GM23338 (cell line): ENCODE data around the gene ABCC1. TPM values are rescaled to one million over a fixed set of nuclear protein-coding genes. Genes with fewer than 3 reads are reported as not detected.

Experiments used
- ATAC-seq: fragments of 200-7000 bp; cut with Tn5 transposase; 3 replicates; pipeline ENCODE4 v1.9.1; 2020
- DNase-seq: peaks from one replicate; pipeline ENCODE4 v3.0.0-alpha.2; 2015; ENCODE audit warnings: low spot score
- H2AFZ ChIP-seq: fragments of 200-600 bp; sonication (generic); 2 replicates; pipeline ENCODE4 v1.8.0; 2016; ENCODE audit warnings: antibody characterized with exemption, mild to moderate bottlenecking, moderate library complexity
- H3F3A ChIP-seq: fragments of 200-600 bp; sonication (generic); replicated peaks from 2 replicates; pipeline ENCODE4 v1.8.0; 2017; ENCODE audit warnings: antibody characterized with exemption, mixed run types, low read depth
- H3K27ac ChIP-seq: fragments of 200-600 bp; sonication (generic); 2 replicates; pipeline ENCODE4 v1.6.1; 2016; ENCODE audit warnings: low read depth
- H3K27me3 ChIP-seq: fragments of 200-600 bp; sonication (generic); 2 replicates; pipeline ENCODE4 v1.8.0; 2016; ENCODE audit warnings: mild to moderate bottlenecking, mixed run types, moderate library complexity; ENCODE audit not compliant: insufficient read depth
- H3K36me3 ChIP-seq: fragments of 200-600 bp; sonication (generic); 2 replicates; pipeline ENCODE4 v1.8.0; 2016; ENCODE audit warnings: mild to moderate bottlenecking; ENCODE audit not compliant: insufficient read depth
- H3K4me1 ChIP-seq: fragments of 200-600 bp; sonication (generic); 2 replicates; pipeline ENCODE4 v1.8.0; 2016; ENCODE audit warnings: mild to moderate bottlenecking, moderate library complexity; ENCODE audit not compliant: insufficient read depth
- H3K4me2 ChIP-seq: fragments of 200-600 bp; sonication (generic); 2 replicates; pipeline ENCODE4 v1.7.1; 2017; ENCODE audit warnings: mixed run types
- H3K4me3 ChIP-seq: fragments of 200-600 bp; sonication (generic); 2 replicates; pipeline ENCODE4 v1.6.1; 2016; ENCODE audit warnings: mixed run types
- H3K79me2 ChIP-seq: fragments of 200-600 bp; sonication (generic); replicated peaks from 2 replicates; pipeline ENCODE4 v1.8.0; 2017; ENCODE audit warnings: mild to moderate bottlenecking; ENCODE audit not compliant: insufficient read depth
- H3K9me2 ChIP-seq: fragments of 200-600 bp; sonication (generic); 2 replicates; pipeline ENCODE4 v1.8.0; 2017; ENCODE audit not compliant: insufficient read depth
- H4K20me1 ChIP-seq: fragments of 200-600 bp; sonication (generic); replicated peaks from 2 replicates; pipeline ENCODE4 v1.8.0; 2017; ENCODE audit warnings: mild to moderate bottlenecking; ENCODE audit not compliant: insufficient read depth
- H3K27ac Mint-ChIP-seq: 2 replicates; pipeline ENCODE4 v1.8.0; 2020; ENCODE audit warnings: inconsistent platforms, mild to moderate bottlenecking, moderate library complexity, mixed read lengths
- H3K27me3 Mint-ChIP-seq: 3 replicates; pipeline ENCODE4 v1.8.0; 2022; ENCODE audit warnings: low read depth, mild to moderate bottlenecking, moderate library complexity, mixed read lengths, inconsistent platforms; ENCODE audit not compliant: insufficient read depth, poor library complexity
- H3K36me3 Mint-ChIP-seq: 3 replicates; pipeline ENCODE4 v1.8.0; 2021; ENCODE audit warnings: low read depth, mild to moderate bottlenecking, inconsistent platforms, moderate library complexity, mixed read lengths
- H3K4me1 Mint-ChIP-seq: 3 replicates; pipeline ENCODE4 v1.8.0; 2020; ENCODE audit warnings: mild to moderate bottlenecking, inconsistent platforms, mixed read lengths
- H3K4me3 Mint-ChIP-seq: 3 replicates; pipeline ENCODE4 v1.8.0; 2021; ENCODE audit warnings: moderate library complexity, mild to moderate bottlenecking, inconsistent platforms, mixed read lengths
- H3K9me3 Mint-ChIP-seq: 3 replicates; pipeline ENCODE4 v1.8.0; 2020; ENCODE audit warnings: moderate library complexity, mild to moderate bottlenecking, inconsistent platforms, mixed read lengths
- CREB1 ChIP-seq: fragments of 250-450 bp; sonication (Bioruptor Pico); IDR thresholded peaks from 2 replicates; pipeline ENCODE4 v1.5.0; 2020; ENCODE audit warnings: low read depth, mild to moderate bottlenecking, moderate library complexity
- EZH2phosphoT487 ChIP-seq: fragments of 200-600 bp; sonication (generic); IDR thresholded peaks from one replicate; pipeline ENCODE4 v1.8.1; 2018; ENCODE audit warnings: antibody characterized with exemption; ENCODE audit not compliant: unreplicated experiment
- JUNB ChIP-seq: IDR thresholded peaks from one replicate; pipeline ENCODE4 v1.6.1; 2016; ENCODE audit warnings: antibody characterized with exemption; ENCODE audit not compliant: unreplicated experiment
- REST ChIP-seq: IDR thresholded peaks from one replicate; pipeline ENCODE4 v1.6.1; 2018; ENCODE audit warnings: antibody characterized with exemption; ENCODE audit not compliant: unreplicated experiment
- STAT1 ChIP-seq: IDR thresholded peaks from one replicate; pipeline ENCODE4 v1.6.1; 2016; ENCODE audit warnings: antibody characterized with exemption; ENCODE audit not compliant: unreplicated experiment
- ZNF114 ChIP-seq: fragments of 250-450 bp; sonication (Bioruptor Pico); IDR thresholded peaks from 2 replicates; pipeline ENCODE4 v1.5.0; 2020; ENCODE audit warnings: mild to moderate bottlenecking, moderate library complexity
- polyA plus RNA-seq: library from polyadenylated mRNA; unstranded; fragments of >200 nt; fragmentation: Nextera tagmentation; extraction: Ambion mirVana; gene quantifications from 2 replicates; pipeline ENCODE4 v1.2.1, GENCODE V29; 2016
- total RNA-seq: library from RNA; depleted of rRNA; stranded (reverse); fragments of >200 nt; shearing (Covaris generic); gene quantifications from 2 replicates; pipeline ENCODE4 v1.2.3, GENCODE V29; 2014
- TF ChIP-seq, protein P1 (sequence below), 2 experiments: fragments of 200-600 bp in 1 of 2; sonication (generic) in 1 of 2; conservative IDR thresholded peaks; 2 replicates each; pipeline versions ENCODE4 v1.5.1 to v1.6.1; 2016 to 2017; ENCODE audit warnings: antibody characterized with exemption in 2 of 2, low read depth in 2 of 2, mild to moderate bottlenecking in 2 of 2, moderate library complexity in 1 of 2
- TF ChIP-seq, protein P2 (sequence below): fragments of 250-450 bp; sonication (Bioruptor Pico); IDR thresholded peaks from 2 replicates; pipeline ENCODE4 v1.5.0; 2020; ENCODE audit warnings: mild to moderate bottlenecking, moderate library complexity

Gene ABCC1
- total and polyA plus RNA-seq, 2 experiments from 2014 or later = 11.0 to 46.6 TPM

DNA sequence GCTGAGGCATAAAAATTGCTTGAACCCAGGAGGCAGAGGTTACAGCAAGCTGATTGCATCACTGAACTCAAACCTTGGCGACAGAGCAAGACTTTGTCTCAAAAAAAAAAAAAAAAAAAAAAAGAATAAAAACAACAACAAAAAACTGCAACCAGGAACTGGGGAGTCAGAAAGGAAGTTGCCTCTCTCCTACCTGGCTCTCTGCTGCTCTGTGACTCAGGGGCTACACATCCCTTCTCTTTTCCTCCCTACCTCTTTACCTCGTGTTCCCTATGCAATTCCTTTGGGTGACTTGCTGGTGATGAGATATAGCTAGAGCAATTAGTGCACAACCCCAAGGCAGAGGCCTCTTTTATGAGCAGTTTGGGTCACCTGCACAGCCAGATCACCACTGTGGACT lies 95.9 kb downstream of the ABCC1 start:
- Mint-ChIP-seq H3K4me3 (no peak overlapping the region), H3K9me3 (no peaks in the 10 kb centered on the region), H3K27ac (no peak overlapping the region; the same call in 1 of the 2 replicates), H3K4me1 (peaks cover 7% of the 10 kb centered on the region), H3K36me3 (peaks cover 77% of the 10 kb centered on the region), H3K27me3 (peaks cover 3% of the 10 kb centered on the region)
- no peaks in the 10 kb centered on the region; the same call in 1 of the 2 replicates for H3K79me2 ChIP-seq
- H3K36me3 ChIP-seq = peaks cover 26% of the 10 kb centered on the region
- ATAC-seq = no peak
- H2AFZ ChIP-seq = no peak overlapping the region
- H3K27ac ChIP-seq = no peak overlapping the region
- H3K27me3 ChIP-seq = no peaks in the 10 kb centered on the region
- no peak for TF ChIP-seq CREB1
- TF ChIP-seq, protein P1, sequence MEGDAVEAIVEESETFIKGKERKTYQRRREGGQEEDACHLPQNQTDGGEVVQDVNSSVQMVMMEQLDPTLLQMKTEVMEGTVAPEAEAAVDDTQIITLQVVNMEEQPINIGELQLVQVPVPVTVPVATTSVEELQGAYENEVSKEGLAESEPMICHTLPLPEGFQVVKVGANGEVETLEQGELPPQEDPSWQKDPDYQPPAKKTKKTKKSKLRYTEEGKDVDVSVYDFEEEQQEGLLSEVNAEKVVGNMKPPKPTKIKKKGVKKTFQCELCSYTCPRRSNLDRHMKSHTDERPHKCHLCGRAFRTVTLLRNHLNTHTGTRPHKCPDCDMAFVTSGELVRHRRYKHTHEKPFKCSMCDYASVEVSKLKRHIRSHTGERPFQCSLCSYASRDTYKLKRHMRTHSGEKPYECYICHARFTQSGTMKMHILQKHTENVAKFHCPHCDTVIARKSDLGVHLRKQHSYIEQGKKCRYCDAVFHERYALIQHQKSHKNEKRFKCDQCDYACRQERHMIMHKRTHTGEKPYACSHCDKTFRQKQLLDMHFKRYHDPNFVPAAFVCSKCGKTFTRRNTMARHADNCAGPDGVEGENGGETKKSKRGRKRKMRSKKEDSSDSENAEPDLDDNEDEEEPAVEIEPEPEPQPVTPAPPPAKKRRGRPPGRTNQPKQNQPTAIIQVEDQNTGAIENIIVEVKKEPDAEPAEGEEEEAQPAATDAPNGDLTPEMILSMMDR (conservative IDR thresholded peaks at IDR 0.05; ENCODE audit: low read depth in 2 of 2) = no peak
- H3K4me3 ChIP-seq = no peak overlapping the region
- peaks cover 10% of the 10 kb centered on the region for H4K20me1 ChIP-seq
- no peak overlapping the region for H3K4me2 ChIP-seq
- H3K9me2 ChIP-seq = no peaks in the 10 kb centered on the region
- H3K4me1 ChIP-seq = peaks cover 5% of the 10 kb centered on the region
- no peaks in the 10 kb centered on the region for H3F3A ChIP-seq
- DNase-seq = no peak

DNA sequence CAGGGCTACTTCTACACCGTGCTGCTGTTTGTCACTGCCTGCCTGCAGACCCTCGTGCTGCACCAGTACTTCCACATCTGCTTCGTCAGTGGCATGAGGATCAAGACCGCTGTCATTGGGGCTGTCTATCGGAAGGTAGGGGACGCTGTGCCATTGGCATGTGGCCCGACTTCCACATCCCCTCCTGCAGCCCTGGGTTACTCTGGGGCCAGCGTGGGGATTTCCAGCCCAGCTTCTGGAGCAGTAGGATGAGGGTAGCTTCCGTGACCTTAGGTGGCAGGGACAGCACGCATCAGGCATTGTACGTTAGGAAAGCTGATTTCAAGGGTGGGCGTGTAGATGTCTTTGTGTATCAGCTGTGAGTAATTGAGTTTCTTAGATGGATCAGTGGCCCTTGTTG lies 96.5 kb downstream of the ABCC1 start:
- H3K4me1 Mint-ChIP-seq = peaks cover 7% of the 10 kb centered on the region
- H3K36me3 ChIP-seq = peaks cover 26% of the 10 kb centered on the region
- H3K4me3 ChIP-seq = no peak overlapping the region
- H3K4me1 ChIP-seq = peaks cover 4% of the 10 kb centered on the region
- H3K9me2 ChIP-seq = no peaks in the 10 kb centered on the region
- peaks cover 3% of the 10 kb centered on the region for H3K27me3 Mint-ChIP-seq
- H3K27ac ChIP-seq = no peak overlapping the region
- H3K4me2 ChIP-seq = no peak overlapping the region
- no peaks in the 10 kb centered on the region for H3K27me3 ChIP-seq
- no peak overlapping the region; the same call in 1 of the 2 replicates for H3K27ac Mint-ChIP-seq
- no peaks in the 10 kb centered on the region for H3K9me3 Mint-ChIP-seq
- H3K79me2 ChIP-seq = no peaks in the 10 kb centered on the region; the same call in 1 of the 2 replicates
- peak; percentile 93 for ATAC-seq
- no peak overlapping the region for H2AFZ ChIP-seq
- no peak overlapping the region for H3K4me3 Mint-ChIP-seq
- DNase-seq = peak; percentile 89
- peaks cover 78% of the 10 kb centered on the region for H3K36me3 Mint-ChIP-seq
- peaks cover 10% of the 10 kb centered on the region for H4K20me1 ChIP-seq
- H3F3A ChIP-seq = no peaks in the 10 kb centered on the region
- TF ChIP-seq ZNF114 = no peak
- no peak for TF ChIP-seq STAT1
- no peak for TF ChIP-seq JUNB
- TF ChIP-seq, protein P2, sequence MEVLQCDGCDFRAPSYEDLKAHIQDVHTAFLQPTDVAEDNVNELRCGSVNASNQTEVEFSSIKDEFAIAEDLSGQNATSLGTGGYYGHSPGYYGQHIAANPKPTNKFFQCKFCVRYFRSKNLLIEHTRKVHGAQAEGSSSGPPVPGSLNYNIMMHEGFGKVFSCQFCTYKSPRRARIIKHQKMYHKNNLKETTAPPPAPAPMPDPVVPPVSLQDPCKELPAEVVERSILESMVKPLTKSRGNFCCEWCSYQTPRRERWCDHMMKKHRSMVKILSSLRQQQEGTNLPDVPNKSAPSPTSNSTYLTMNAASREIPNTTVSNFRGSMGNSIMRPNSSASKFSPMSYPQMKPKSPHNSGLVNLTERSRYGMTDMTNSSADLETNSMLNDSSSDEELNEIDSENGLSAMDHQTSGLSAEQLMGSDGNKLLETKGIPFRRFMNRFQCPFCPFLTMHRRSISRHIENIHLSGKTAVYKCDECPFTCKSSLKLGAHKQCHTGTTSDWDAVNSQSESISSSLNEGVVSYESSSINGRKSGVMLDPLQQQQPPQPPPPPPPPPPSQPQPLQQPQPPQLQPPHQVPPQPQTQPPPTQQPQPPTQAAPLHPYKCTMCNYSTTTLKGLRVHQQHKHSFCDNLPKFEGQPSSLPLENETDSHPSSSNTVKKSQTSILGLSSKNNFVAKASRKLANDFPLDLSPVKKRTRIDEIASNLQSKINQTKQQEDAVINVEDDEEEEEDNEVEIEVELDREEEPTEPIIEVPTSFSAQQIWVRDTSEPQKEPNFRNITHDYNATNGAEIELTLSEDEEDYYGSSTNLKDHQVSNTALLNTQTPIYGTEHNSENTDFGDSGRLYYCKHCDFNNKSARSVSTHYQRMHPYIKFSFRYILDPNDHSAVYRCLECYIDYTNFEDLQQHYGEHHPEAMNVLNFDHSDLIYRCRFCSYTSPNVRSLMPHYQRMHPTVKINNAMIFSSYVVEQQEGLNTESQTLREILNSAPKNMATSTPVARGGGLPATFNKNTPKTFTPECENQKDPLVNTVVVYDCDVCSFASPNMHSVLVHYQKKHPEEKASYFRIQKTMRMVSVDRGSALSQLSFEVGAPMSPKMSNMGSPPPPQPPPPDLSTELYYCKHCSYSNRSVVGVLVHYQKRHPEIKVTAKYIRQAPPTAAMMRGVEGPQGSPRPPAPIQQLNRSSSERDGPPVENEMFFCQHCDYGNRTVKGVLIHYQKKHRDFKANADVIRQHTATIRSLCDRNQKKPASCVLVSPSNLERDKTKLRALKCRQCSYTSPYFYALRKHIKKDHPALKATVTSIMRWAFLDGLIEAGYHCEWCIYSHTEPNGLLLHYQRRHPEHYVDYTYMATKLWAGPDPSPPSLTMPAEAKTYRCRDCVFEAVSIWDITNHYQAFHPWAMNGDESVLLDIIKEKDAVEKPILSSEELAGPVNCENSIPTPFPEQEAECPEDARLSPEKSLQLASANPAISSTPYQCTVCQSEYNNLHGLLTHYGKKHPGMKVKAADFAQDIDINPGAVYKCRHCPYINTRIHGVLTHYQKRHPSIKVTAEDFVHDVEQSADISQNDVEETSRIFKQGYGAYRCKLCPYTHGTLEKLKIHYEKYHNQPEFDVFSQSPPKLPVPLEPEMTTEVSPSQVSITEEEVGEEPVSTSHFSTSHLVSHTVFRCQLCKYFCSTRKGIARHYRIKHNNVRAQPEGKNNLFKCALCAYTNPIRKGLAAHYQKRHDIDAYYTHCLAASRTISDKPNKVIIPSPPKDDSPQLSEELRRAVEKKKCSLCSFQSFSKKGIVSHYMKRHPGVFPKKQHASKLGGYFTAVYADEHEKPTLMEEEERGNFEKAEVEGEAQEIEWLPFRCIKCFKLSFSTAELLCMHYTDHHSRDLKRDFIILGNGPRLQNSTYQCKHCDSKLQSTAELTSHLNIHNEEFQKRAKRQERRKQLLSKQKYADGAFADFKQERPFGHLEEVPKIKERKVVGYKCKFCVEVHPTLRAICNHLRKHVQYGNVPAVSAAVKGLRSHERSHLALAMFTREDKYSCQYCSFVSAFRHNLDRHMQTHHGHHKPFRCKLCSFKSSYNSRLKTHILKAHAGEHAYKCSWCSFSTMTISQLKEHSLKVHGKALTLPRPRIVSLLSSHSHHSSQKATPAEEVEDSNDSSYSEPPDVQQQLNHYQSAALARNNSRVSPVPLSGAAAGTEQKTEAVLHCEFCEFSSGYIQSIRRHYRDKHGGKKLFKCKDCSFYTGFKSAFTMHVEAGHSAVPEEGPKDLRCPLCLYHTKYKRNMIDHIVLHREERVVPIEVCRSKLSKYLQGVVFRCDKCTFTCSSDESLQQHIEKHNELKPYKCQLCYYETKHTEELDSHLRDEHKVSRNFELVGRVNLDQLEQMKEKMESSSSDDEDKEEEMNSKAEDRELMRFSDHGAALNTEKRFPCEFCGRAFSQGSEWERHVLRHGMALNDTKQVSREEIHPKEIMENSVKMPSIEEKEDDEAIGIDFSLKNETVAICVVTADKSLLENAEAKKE (CRISPR knock-in tag) = no peak
- no peak for TF ChIP-seq REST
- TF ChIP-seq, protein P1 (conservative IDR thresholded peaks at IDR 0.05; ENCODE audit: low read depth in 2 of 2) = peak; percentile 80 to 89
- no peak for TF ChIP-seq EZH2phosphoT487
